Bronchial epithelial cell (primary cell): ENCODE measurements around the gene PTPRD. TPM values are rescaled to one million over a fixed set of nuclear protein-coding genes. Genes with fewer than 3 reads are reported as not detected.

Experiments
- DNase-seq: peaks from one replicate; pipeline ENCODE4 v3.0.0-alpha.2; 2010; ENCODE audit warnings: low read depth
- FAIRE-seq: peaks from 2 replicates; lab custom pipeline; 2011; peaks lifted over from hg19 to GRCh38; lab: Jason Lieb, UNC
- H3K27me3 ChIP-seq: 2 replicates; pipeline ENCODE4 v1.5.1; 2011; ENCODE audit warnings: low read length; ENCODE audit not compliant: control insufficient read depth, insufficient read depth
- H3K36me3 ChIP-seq: 2 replicates; pipeline ENCODE4 v1.5.1; 2011; ENCODE audit warnings: low read length; ENCODE audit not compliant: control insufficient read depth, insufficient read depth
- H3K4me3 ChIP-seq: 2 replicates; pipeline ENCODE4 v1.5.1; 2011; ENCODE audit warnings: mild to moderate bottlenecking, low read depth, low read length, control low read depth
- total RNA-seq: library from RNA; depleted of rRNA; stranded (reverse); fragments of >200 nt; gene quantifications from 2 replicates; pipeline ENCODE4 v1.2.1, GENCODE V29; 2014
- TF ChIP-seq, protein P1 (sequence below): IDR thresholded peaks from 2 replicates; pipeline ENCODE4 v1.5.1; 2011; ENCODE audit warnings: mild to moderate bottlenecking, moderate library complexity, low read length, control low read depth, inconsistent platforms; ENCODE audit not compliant: insufficient read depth, severe bottlenecking

The PTPRD gene
- total RNA-seq, 1 donor from 2014 or later, result 2.9 TPM

- H3K36me3 ChIP-seq, result no peaks in the 10 kb centered on the region
- FAIRE-seq (no peak), DNase-seq (no peak)
- no peaks in the 10 kb centered on the region for H3K27me3 ChIP-seq
- no peak overlapping the region for H3K4me3 ChIP-seq
- TF ChIP-seq, protein P1, sequence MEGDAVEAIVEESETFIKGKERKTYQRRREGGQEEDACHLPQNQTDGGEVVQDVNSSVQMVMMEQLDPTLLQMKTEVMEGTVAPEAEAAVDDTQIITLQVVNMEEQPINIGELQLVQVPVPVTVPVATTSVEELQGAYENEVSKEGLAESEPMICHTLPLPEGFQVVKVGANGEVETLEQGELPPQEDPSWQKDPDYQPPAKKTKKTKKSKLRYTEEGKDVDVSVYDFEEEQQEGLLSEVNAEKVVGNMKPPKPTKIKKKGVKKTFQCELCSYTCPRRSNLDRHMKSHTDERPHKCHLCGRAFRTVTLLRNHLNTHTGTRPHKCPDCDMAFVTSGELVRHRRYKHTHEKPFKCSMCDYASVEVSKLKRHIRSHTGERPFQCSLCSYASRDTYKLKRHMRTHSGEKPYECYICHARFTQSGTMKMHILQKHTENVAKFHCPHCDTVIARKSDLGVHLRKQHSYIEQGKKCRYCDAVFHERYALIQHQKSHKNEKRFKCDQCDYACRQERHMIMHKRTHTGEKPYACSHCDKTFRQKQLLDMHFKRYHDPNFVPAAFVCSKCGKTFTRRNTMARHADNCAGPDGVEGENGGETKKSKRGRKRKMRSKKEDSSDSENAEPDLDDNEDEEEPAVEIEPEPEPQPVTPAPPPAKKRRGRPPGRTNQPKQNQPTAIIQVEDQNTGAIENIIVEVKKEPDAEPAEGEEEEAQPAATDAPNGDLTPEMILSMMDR, result no peak
Measured at GRCh38 chr9:9389904-9390303, 1222.9 kb downstream of the PTPRD start.

DNA sequence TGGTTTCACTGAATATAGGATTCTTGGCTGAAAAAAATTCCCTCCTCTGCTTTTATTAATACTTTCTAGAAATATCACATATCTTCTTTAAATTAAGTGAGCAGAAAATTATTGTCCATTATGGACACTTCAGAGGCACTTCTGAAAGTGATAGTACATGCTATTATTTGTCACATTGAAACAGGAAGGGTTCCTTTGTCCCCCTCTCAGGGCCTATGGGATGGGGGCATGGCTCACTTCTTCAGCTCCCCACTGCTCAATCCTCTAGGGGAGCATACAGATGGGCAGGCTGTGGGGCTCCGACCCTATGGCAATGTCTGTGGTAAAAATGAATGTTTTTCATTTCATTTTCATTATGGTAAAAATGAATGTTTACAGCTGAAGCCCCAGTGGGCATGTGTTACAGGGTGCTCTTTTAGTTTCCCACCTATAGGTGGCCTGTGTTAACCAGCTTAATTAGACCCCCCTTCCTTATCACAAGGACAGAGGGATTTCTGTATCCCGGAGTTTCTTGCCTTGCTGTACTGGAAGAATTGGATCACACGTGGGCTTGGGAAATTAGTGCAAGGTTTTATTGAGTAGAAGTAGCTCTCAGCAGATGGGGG lies 1225.2 kb downstream of the PTPRD start:
- Histone ChIP-seq H3K36me3 (no peaks in the 10 kb centered on the region), H3K4me3 (no peak overlapping the region), H3K27me3 (no peaks in the 10 kb centered on the region)
- no peak for DNase-seq
- TF ChIP-seq, protein P1, result no peak
- FAIRE-seq, result no peak

DNA sequence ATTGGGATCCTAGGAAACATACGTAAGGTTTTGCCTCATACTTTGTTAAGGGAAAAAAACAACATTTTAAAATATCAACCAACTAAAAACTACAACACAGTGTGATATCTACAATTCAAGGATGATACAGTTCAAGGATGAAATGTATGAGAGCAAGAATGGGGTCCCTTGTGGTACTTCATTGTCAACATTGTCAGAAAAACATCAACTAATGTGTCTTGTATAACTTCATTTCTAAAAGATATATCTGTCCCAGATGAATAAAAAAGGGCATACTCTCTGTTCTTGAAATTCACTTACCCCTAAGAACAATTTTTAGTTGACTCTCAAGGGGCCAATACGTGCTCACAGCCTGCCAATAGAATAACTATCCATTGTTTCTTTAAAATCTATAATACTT lies 1250.5 kb downstream of the PTPRD start:
- no peaks in the 10 kb centered on the region for H3K27me3 ChIP-seq
- no peak overlapping the region for H3K4me3 ChIP-seq
- TF ChIP-seq, protein P1, result no peak
- no peak for DNase-seq
- FAIRE-seq, result no peak
- H3K36me3 ChIP-seq, result no peaks in the 10 kb centered on the region

- Histone ChIP-seq H3K4me3 (no peak overlapping the region), H3K36me3 (no peaks in the 10 kb centered on the region), H3K27me3 (no peaks in the 10 kb centered on the region)
- DNase-seq, result peak; percentile 0
- TF ChIP-seq, protein P1, result peak; percentile 42
- no peak for FAIRE-seq
Measured at GRCh38 chr9:9352877-9353481, 1259.8 kb downstream of the PTPRD start.

GRCh38 chr9:9341203-9341602 lies 1271.6 kb downstream of the PTPRD start:
- Histone ChIP-seq H3K36me3 (no peaks in the 10 kb centered on the region), H3K27me3 (no peaks in the 10 kb centered on the region), H3K4me3 (no peak overlapping the region)
- TF ChIP-seq, protein P1, result no peak
- FAIRE-seq, result no peak
- DNase-seq, result no peak
